Heart left ventricle (tissue), 16 donors: ENCODE results near the gene FUZ. TPM values are rescaled to one million over a fixed set of nuclear protein-coding genes. Genes with fewer than 3 reads are reported as not detected.
A peak's percentile ranks its signal among the peaks of the same experiment; 100 is the strongest.

ENCODE experiments used
- ATAC-seq, 4 donors: fragments of 200-7000 bp; cut with Tn5 transposase; one replicate each; pipeline ENCODE4 v1.9.1; 2020 to 2022; ENCODE audit warnings: moderate library complexity in 4 of 4, mild to moderate bottlenecking in 3 of 4, moderate number of reproducible peaks in 1 of 4
- DNase-seq, 5 donors: peaks; one replicate each; pipeline ENCODE4 v3.0.0-alpha.2; 2020
- H3K27ac ChIP-seq, 12 donors: fragments of 200-600 bp; sonication (generic) in 4 of 12; one replicate each; pipeline versions ENCODE4 v1.5.0 to v1.8.0; 2016 to 2022; ENCODE audit warnings: mild to moderate bottlenecking in 2 of 12
- H3K27me3 ChIP-seq, 9 donors: fragments of 200-600 bp; sonication (generic) in 2 of 9; one replicate each; pipeline versions ENCODE4 v1.5.1 to v1.8.0; 2016 to 2022; ENCODE audit warnings: mild to moderate bottlenecking in 3 of 9
- H3K36me3 ChIP-seq, 9 donors: fragments of 200-600 bp; sonication (generic) in 2 of 9; one replicate each; pipeline versions ENCODE4 v1.5.0 to v1.8.0; 2018 to 2022; ENCODE audit warnings: mild to moderate bottlenecking in 2 of 9
- H3K4me1 ChIP-seq, 12 donors: fragments of 200-600 bp; sonication (generic) in 4 of 12; one replicate each; pipeline versions ENCODE4 v1.5.0 to v1.8.0; 2016 to 2022; ENCODE audit warnings: mild to moderate bottlenecking in 3 of 12
- H3K4me3 ChIP-seq, 12 donors: fragments of 200-600 bp; sonication (generic) in 4 of 12; one replicate each; pipeline versions ENCODE4 v1.5.0 to v1.8.0; 2017 to 2022; ENCODE audit warnings: mild to moderate bottlenecking in 9 of 12, moderate library complexity in 4 of 12
- H3K9me3 ChIP-seq, 12 donors: fragments of 200-600 bp; sonication (generic) in 4 of 12; one replicate each; pipeline versions ENCODE4 v1.5.0 to v1.8.0; 2016 to 2022; ENCODE audit warnings: mild to moderate bottlenecking in 1 of 12
- POLR2A ChIP-seq, 2 donors: fragments of 450-650 bp; IDR thresholded peaks; one replicate each; pipeline ENCODE4 v1.6.1; 2017; ENCODE audit warnings: antibody characterized with exemption in 2 of 2, mild to moderate bottlenecking in 2 of 2, moderate library complexity in 2 of 2
- WGBS, 4 donors: extraction: QIAGEN DNeasy Blood & Tissue Kit in 2 of 4; methylation state at CpG; one replicate each; pipeline versions ENCODE4 v1.1.5 to v1.1.7; 2013 to 2018; 5-methylcytosine and 5-hydroxymethylcytosine counted together
- intact Hi-C, 10 donors: fragments of 100-400 bp; cut with DNase I; formaldehyde crosslinking; loops; one replicate each; pipeline versions ENCODE4 v1.11.1 to v1.14.2; 2022
- long read RNA-seq, 3 donors: library from polyadenylated mRNA; unstranded; transcript quantifications; one replicate each; pipeline ENCODE4 v2.0.0, GENCODE V29; 2020 to 2021
- polyA plus RNA-seq, 2 donors: library from polyadenylated mRNA; stranded (reverse); fragments of 200-250 nt; gene quantifications; one replicate each; pipeline ENCODE4 v1.2.3, GENCODE V29; 2013
- total RNA-seq, 9 donors: library from RNA; depleted of rRNA in 2 of 9; stranded (reverse); fragments of >200 nt in 2 of 9; fragmentation: NEBNext Ultra II Directional in 3 of 9; extraction: Animal tissue kit (Norgen Biotek cat#: 25700) in 3 of 9; gene quantifications; one replicate each; pipeline versions ENCODE4 v1.1.0 to v1.2.4, GENCODE V29; 2016 to 2023
- TF ChIP-seq, protein P1 (sequence below), 12 donors: fragments of 200-600 bp; sonication (generic) in 4 of 12; IDR thresholded peaks; one replicate each; pipeline versions ENCODE4 v1.5.0 to v1.8.0; 2018 to 2022; ENCODE audit warnings: antibody characterized with exemption in 12 of 12, mild to moderate bottlenecking in 5 of 12
- donor health status: ischemic (EF 13 %, LVEDD 7.1; RV severe dilation, severe dysfunction).
- donor health status: healthy with polysubstance abuse.
- donor health status: DM: no; HTN: yes; CAD: no.
- donor health status: DM: no; HTN: no; CAD: no.
- donor health status: ischemic (EF 25% LVEDD 6.9; RV normal size, moderate dysfunction).
- donor health status: ischemic (EF 25% LVEDD 5.7; RV mildly dilated, moderate dysfunction).
- donor health status: healthy.
- donor health status: DM: yes; HTN: yes; CAD: no.
- donor health status: ischemic (EF 35%, LVEDD 5.7; RV mildly dilated, moderate dysfunction).
- donor health status: nonischemic (EF 11% LVEDD 7.7; RV severe dilation, severe dysfunction).
- donor health status: DM: yes; HTN: yes; CAD: no.
- donor health status: PGD.
- donor health status: ischemic (EF 29% LVEDD 5.4; RV normal size, mild dysfunction).
- donor health status: nonischemic (EF 23%, LVEDD 6.1; RV moderate dilation, normal function).

The FUZ gene, protein sequence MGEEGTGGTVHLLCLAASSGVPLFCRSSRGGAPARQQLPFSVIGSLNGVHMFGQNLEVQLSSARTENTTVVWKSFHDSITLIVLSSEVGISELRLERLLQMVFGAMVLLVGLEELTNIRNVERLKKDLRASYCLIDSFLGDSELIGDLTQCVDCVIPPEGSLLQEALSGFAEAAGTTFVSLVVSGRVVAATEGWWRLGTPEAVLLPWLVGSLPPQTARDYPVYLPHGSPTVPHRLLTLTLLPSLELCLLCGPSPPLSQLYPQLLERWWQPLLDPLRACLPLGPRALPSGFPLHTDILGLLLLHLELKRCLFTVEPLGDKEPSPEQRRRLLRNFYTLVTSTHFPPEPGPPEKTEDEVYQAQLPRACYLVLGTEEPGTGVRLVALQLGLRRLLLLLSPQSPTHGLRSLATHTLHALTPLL
- 10 to 100 TPM; 12.7 to 29.1 (median 16.2) TPM for total RNA-seq
- polyA plus RNA-seq: 10 to 100 TPM; 14.3 to 24.3 TPM
- long read RNA-seq, donor 1, transcript FUZ-201 (11 exons, 1,675 nt): major isoform, 11 of 52 reads
- long read RNA-seq, donor 1, partial matches to known transcripts: 7 of 52 reads
- long read RNA-seq, donor 1, other reads (novel, unspliced or antisense): 28 of 52 reads
- long read RNA-seq, donor 2, transcript FUZ-216 (11 exons, 1,524 nt): minor isoform, 6 of 61 reads
- long read RNA-seq, donor 2, transcript FUZ-201 (11 exons, 1,675 nt): major isoform, 18 of 61 reads
- long read RNA-seq, donor 2, partial matches to known transcripts: 12 of 61 reads
- long read RNA-seq, donor 2, other reads (novel, unspliced or antisense): 23 of 61 reads
- long read RNA-seq, donor 3, partial matches to known transcripts: 4 of 10 reads
- long read RNA-seq, donor 3, other reads (novel, unspliced or antisense): 5 of 10 reads

DNA sequence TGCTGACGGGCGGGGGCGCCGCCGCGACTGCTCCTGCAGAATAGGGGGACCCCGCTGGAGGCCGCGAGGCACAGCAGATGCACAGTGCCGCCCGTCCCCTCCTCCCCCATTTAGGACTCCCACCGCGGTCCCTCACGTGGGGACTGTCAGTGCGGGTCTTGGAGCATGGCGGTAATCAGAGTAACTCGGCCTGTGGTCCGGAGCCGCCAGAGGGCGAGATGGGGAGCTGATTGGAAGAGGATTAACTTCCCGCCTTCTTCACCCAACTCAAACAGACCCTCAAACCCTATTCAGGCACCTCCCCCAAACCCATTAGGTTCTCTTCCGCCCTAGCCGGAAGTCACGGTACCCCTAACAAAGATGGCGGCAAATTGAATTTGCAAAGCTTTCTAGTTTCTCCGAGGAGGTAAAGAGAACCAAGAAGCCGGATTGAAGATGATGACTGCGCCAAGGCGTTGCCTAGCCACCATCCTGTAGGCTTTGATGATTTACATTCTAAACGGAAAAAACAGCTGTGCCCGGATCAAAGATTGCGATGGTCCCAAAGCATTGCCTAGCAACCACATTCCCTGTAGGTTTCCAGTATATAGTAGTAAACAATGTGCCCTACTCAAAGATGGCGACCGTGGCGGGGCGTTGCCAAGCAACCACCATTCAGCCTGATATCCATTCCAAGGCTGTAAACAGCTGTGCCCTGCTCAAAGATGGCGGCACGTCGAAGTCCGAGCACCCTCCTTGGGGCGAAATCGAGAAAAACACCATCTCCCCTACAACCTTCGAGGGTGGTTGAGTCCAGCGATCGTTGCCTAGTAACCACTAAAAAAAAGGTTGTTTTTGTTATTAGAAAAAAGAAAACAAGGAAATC lies at the start of gene FUZ:
FUZ (minus strand) TSS at position 296 of the 865 bp plus-strand sequence; CDS start at position 110, 186 bp downstream.
- no peak for TF ChIP-seq POLR2A (IDR thresholded peaks at IDR 0.05)
- TF ChIP-seq, protein P1, sequence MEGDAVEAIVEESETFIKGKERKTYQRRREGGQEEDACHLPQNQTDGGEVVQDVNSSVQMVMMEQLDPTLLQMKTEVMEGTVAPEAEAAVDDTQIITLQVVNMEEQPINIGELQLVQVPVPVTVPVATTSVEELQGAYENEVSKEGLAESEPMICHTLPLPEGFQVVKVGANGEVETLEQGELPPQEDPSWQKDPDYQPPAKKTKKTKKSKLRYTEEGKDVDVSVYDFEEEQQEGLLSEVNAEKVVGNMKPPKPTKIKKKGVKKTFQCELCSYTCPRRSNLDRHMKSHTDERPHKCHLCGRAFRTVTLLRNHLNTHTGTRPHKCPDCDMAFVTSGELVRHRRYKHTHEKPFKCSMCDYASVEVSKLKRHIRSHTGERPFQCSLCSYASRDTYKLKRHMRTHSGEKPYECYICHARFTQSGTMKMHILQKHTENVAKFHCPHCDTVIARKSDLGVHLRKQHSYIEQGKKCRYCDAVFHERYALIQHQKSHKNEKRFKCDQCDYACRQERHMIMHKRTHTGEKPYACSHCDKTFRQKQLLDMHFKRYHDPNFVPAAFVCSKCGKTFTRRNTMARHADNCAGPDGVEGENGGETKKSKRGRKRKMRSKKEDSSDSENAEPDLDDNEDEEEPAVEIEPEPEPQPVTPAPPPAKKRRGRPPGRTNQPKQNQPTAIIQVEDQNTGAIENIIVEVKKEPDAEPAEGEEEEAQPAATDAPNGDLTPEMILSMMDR (IDR thresholded peaks at IDR 0.05): peak in 9 of 12 donors; percentile 9 to 54 (median 23)
- ATAC-seq (peak; percentile 74 to 82 (median 80)), DNase-seq (peak; percentile 97 to 98 (median 97))
- H3K9me3 ChIP-seq: no peaks in the 10 kb centered on the region
- no peaks in the 10 kb centered on the region for H3K27me3 ChIP-seq
- intact Hi-C loops: loop anchor here in 5 of 10 donors (1.0 to 5.0 kb wide), 7 partner anchors 39 to 136 kb away; partner anchors contain the start of genes AKT1S1 (in 3 of the 5), TBC1D17 (in 3 of the 5), AP2A1 (in 2 of the 5) and PNKP (in 1 of the 5)
- no peaks in the 10 kb centered on the region for H3K36me3 ChIP-seq
- 0 to 1% (median 1%) methylated on average over 30 to 45 of the region's 45 CpGs for WGBS, 4 donors
- peak within 1 kb of the TSS; percentile 43 to 83 (median 70) for H3K4me3 ChIP-seq
- H3K27ac ChIP-seq: peak within 1 kb of the TSS; percentile 69 to 95 (median 88)
- H3K4me1 ChIP-seq: peaks cover 0 to 39% (median 23%) of the 10 kb centered on the region in 12 donors

DNA sequence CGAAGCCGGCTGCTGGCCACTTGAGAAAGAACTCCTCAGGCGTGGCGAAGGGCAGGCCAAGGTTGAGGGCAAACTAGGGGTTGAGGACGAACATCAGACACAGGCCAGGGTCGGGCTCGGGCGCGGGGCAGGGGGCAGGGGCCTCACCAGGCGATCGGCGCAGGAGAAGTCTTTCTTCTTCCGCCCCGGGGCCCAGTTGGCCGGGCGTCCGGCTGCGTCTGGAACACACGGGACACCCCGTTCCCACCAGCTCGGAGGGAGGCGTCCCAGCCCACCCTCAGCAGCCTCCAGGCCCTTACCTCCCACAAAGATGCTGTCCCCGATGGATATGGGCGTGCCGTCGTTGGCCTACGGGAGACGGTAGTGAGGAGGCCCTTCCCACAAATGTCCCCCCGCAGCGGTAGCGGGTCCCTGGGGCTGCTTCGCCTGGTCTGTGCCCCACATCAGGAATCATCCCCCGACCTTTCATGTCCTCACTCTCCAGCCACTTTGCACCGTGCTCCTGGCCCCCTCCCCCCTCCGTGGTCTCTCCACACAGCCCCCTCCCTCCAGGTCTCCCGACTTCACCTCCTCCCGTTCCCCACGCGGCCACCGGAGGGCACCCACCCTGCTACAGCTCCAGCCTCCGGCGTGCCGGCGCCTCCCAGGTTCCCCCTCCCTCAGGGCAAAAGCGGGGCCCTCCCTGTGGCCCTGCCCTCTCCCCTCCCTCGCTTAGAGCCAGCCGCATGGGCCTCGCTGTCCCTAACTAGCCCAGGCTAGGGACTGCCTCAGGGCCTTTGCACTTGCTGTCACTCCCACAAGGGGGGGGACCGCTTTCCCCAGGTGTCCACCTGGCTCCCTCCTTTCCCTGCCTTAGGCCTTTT lies 49.5 kb upstream of the FUZ start:
- 60 to 79% (median 70%) methylated on average over 33 to 49 of the region's 49 CpGs for WGBS, 4 donors
- no peak for ATAC-seq
- H3K4me3 ChIP-seq: no peak overlapping the region
- peaks cover 0 to 72% (median 64%) of the 10 kb centered on the region in 9 donors for H3K36me3 ChIP-seq
- DNase-seq: no peak
- intact Hi-C loops: loop anchor here in 2 of 10 donors (1.0 to 10.0 kb wide), 2 partner anchors 44 to 188 kb away; partner anchors contain the start of genes MED25 (in 1 of the 2) and PRMT1 (in 1 of the 2)
- H3K27me3 ChIP-seq: no peaks in the 10 kb centered on the region
- peak overlapping the region in 1 of 12 donors; percentile 14 for H3K27ac ChIP-seq
- TF ChIP-seq POLR2A (IDR thresholded peaks at IDR 0.05): no peak
- TF ChIP-seq, protein P1 (IDR thresholded peaks at IDR 0.05): peak in 1 of 12 donors; percentile 1
- no peaks in the 10 kb centered on the region for H3K9me3 ChIP-seq
- peaks cover 7 to 45% (median 24%) of the 10 kb centered on the region in 12 donors for H3K4me1 ChIP-seq
